GM12874 (cell line): ENCODE measurements around the gene BCL7C.

ENCODE experiments used
- TF ChIP-seq, protein P1 (sequence below): IDR thresholded peaks from 2 replicates; pipeline ENCODE4 v1.5.1; 2011; ENCODE audit warnings: low read depth, mild to moderate bottlenecking, control low read depth, low read length, moderate library complexity; ENCODE audit not compliant: insufficient read depth

BCL7C gene

DNA sequence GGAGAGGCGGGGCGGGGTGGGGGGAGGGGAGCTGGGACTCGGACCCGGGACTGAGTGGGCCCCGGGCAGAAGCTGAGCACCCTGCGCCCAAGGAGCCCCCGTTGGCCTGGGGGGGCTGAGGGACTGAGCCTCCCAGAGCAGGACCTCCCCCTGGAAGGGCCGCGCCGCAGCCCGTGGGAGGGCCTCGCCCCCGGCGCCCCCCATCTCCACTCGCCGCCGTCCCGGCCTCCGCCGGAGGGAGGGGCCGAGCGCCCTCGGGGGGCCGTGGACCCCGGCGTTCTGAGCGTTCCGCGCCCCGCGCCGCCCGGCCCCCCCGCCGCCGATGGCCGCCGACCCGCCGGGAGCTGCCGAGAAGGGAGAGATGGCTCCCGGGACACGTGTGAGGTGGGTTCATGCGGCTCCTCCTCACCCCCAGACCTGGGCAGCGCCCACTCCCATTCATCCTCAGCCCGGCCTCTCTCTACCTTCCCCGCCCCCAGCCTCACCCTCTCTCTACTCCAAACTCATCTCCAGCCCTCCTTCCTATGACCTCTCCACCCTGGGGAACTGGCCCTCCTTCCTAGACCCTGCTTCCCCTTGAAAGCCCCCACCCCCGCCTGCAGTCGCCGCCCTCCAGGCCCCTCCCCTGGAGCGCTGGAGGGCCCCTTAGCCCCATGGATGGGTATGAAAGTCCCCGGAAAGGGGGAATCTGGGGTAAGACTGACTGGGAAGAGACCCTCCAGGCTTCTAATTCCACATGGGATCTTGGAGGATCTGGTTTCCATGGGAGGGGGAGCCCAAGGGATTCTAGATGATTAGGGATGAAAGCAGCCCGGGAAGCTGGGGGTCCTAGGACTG, 30.4 kb upstream of the BCL7C start:
- TF ChIP-seq, protein P1, sequence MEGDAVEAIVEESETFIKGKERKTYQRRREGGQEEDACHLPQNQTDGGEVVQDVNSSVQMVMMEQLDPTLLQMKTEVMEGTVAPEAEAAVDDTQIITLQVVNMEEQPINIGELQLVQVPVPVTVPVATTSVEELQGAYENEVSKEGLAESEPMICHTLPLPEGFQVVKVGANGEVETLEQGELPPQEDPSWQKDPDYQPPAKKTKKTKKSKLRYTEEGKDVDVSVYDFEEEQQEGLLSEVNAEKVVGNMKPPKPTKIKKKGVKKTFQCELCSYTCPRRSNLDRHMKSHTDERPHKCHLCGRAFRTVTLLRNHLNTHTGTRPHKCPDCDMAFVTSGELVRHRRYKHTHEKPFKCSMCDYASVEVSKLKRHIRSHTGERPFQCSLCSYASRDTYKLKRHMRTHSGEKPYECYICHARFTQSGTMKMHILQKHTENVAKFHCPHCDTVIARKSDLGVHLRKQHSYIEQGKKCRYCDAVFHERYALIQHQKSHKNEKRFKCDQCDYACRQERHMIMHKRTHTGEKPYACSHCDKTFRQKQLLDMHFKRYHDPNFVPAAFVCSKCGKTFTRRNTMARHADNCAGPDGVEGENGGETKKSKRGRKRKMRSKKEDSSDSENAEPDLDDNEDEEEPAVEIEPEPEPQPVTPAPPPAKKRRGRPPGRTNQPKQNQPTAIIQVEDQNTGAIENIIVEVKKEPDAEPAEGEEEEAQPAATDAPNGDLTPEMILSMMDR = no peak

- TF ChIP-seq, protein P1 = no peak
These were observed 29.7 kb upstream of the BCL7C start, which contains the start of gene FBXL19 for GRCh38 chr16:30923554-30924075. Gene FBXL19, plus strand, starts transcription at chr16:30923572. Its CDS starts 2,183 bp downstream, at chr16:30925755.

DNA sequence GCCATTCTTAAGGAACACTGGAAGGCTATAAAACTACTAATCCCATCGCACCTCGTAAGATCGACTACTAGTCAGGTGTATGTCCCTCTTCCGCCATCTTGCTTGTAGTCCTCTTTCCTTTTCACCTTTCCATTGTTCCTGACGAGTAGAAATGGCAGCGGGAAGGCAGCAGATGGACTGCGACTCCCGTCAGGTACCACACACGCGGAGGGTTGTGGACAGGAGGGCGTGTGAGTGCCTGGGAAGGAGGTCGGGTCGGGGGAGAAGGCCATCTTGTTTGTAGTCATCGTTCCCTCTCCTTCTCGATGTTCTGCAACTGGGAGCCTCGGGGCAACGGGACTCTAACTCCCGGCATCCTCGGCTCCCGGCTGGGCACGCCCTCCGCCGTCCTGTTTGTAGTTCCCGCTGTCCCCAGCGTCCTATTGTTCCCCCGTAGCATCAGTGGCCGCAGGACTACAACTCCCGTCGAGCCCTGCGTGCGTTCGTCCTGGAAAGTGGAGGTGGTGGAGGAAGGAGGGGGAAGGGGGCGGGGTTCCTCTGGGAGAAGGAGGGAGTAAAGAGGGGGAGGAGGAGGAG, 29.2 kb upstream of the BCL7C start:
- TF ChIP-seq, protein P1 = no peak

- TF ChIP-seq, protein P1 = no peak
These were observed 28.6 kb upstream of the BCL7C start for GRCh38 chr16:30922420-30922959.

DNA sequence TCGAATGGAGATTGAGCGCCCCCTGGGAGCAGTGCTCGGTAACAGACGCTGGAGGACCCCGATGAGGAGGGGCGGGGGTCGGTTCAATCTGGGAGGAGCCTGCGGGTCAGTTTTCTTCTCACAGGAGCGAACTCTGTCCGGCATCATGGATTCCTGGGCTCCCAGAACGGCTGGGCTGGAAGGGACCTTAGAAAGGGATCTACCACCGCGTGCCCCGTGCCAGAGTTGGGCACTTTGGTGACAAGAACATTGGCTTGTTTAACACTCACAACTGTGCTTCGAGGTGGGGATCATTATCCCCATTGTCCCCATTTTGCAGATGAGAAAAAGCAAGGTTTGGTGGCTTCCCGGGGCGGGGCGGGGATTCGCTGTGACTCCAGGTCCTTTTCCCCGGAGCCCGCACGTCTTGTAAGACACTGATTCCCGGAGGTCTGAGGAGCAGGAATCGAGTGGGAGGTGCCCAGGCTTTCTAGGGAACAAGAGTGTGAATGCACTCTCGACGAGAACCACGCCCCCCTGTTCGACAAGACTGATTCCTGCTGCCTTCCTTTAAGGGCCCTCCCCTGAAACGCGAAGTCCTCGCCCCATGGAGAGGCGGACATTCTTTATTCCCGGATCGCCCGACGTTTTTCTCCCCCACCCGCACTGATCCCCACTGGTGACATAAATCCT, 28.0 kb upstream of the BCL7C start:
- TF ChIP-seq, protein P1 = peak; percentile 89

- TF ChIP-seq, protein P1 = no peak
These were observed 27.5 kb upstream of the BCL7C start for GRCh38 chr16:30921459-30921747.

GRCh38 chr16:30920891-30921290, 27.0 kb upstream of the BCL7C start:
- TF ChIP-seq, protein P1 = no peak
